Natural killer cell (primary cell): ENCODE results near the gene GZF1. TPM values are rescaled to one million over a fixed set of nuclear protein-coding genes. Genes with fewer than 3 reads are reported as not detected.

Experiments
- ATAC-seq, 3 donors: fragments of 150-1000 bp in 2 of 3; fragments of 200-7000 bp in 1 of 3; cut with Tn5 transposase; 1 replicate in 1 of 3; 2 replicates in 2 of 3; pipeline ENCODE4 v1.10.0; 2021; ENCODE audit warnings: mild to moderate bottlenecking in 2 of 3, moderate library complexity in 2 of 3
- DNase-seq, 2 donors: peaks; one replicate each; pipeline versions ENCODE4 v3.0.0 to v3.0.0-alpha.2; 2013 to 2021; ENCODE audit warnings: mixed read lengths in 1 of 2
- H3K27ac ChIP-seq: one replicate; pipeline ENCODE4 v1.5.1; 2013; ENCODE audit warnings: mild to moderate bottlenecking, low read length
- H3K27me3 ChIP-seq: one replicate; pipeline ENCODE4 v1.6.1; 2013; ENCODE audit warnings: low read length; ENCODE audit not compliant: control insufficient read depth, insufficient read depth
- H3K36me3 ChIP-seq: one replicate; pipeline ENCODE4 v1.6.1; 2013; ENCODE audit warnings: low read length; ENCODE audit not compliant: control insufficient read depth, insufficient read depth
- H3K4me1 ChIP-seq: one replicate; pipeline ENCODE4 v1.6.1; 2013; ENCODE audit warnings: low read length; ENCODE audit not compliant: control insufficient read depth, insufficient read depth
- H3K4me3 ChIP-seq: one replicate; pipeline ENCODE4 v1.5.1; 2013; ENCODE audit warnings: low read length
- H3K9me3 ChIP-seq: one replicate; pipeline ENCODE4 v1.6.1; 2013; ENCODE audit warnings: low read length; ENCODE audit not compliant: control insufficient read depth, insufficient read depth
- H3K27ac Mint-ChIP-seq, 2 donors: one replicate each; pipeline ENCODE4 v1.8.0; 2022; ENCODE audit warnings: mild to moderate bottlenecking in 2 of 2, mixed read lengths in 2 of 2, moderate library complexity in 1 of 2
- H3K27me3 Mint-ChIP-seq, 2 donors: one replicate each; pipeline ENCODE4 v1.8.0; 2022; ENCODE audit warnings: low read depth in 2 of 2, mixed read lengths in 2 of 2
- H3K36me3 Mint-ChIP-seq: one replicate; pipeline ENCODE4 v1.8.0; 2022; ENCODE audit warnings: mixed read lengths
- H3K4me1 Mint-ChIP-seq, 2 donors: one replicate each; pipeline ENCODE4 v1.8.0; 2022; ENCODE audit warnings: mixed read lengths in 2 of 2
- H3K4me3 Mint-ChIP-seq: one replicate; pipeline ENCODE4 v1.8.0; 2022; ENCODE audit warnings: mild to moderate bottlenecking, moderate library complexity, mixed read lengths
- H3K9me3 Mint-ChIP-seq, 2 donors: one replicate each; pipeline ENCODE4 v1.8.0; 2022; ENCODE audit warnings: mixed read lengths in 2 of 2
- CTCF ChIP-seq: fragments of 200-600 bp; IDR thresholded peaks from one replicate; pipeline ENCODE4 v1.8.0; 2022; ENCODE audit warnings: antibody characterized with exemption
- WGBS: methylation state at CpG from one replicate; pipeline ENCODE4 v1.1.7; 2013; ENCODE audit warnings: missing lambda C conversion rate; ENCODE audit not compliant: insufficient coverage; 5-methylcytosine and 5-hydroxymethylcytosine counted together
- intact Hi-C: fragments of 100-400 bp; cut with micrococcal nuclease; formaldehyde crosslinking; loops from one replicate; pipeline ENCODE4 v1.14.2; 2022
- total RNA-seq, 4 donors: library from RNA; stranded (reverse); fragments of 120-200 nt in 1 of 4; gene quantifications; one replicate each; pipeline versions ENCODE4 v1.2.3 to v1.2.4, GENCODE V29; 2013 to 2022

GZF1 gene
- total RNA-seq, 3 donors from 2014 or later (not counting 1 experiment from before 2014, with no cell fraction given): 45.1 to 56.6 (median 45.9) TPM

- Histone ChIP-seq H3K4me1 (no peaks in the 10 kb centered on the region), H3K27me3 (no peaks in the 10 kb centered on the region), H3K36me3 (no peaks in the 10 kb centered on the region), H3K9me3 (no peaks in the 10 kb centered on the region), H3K4me3 (no peak overlapping the region), H3K27ac (no peak overlapping the region)
- no peak for TF ChIP-seq CTCF
- no peaks in the 10 kb centered on the region for H3K4me1 Mint-ChIP-seq
- peaks cover 17 to 28% of the 10 kb centered on the region in 2 donors for H3K27me3 Mint-ChIP-seq
- no peak overlapping the region for H3K27ac Mint-ChIP-seq
- peak in 1 of 2 donors; percentile 6 for DNase-seq
- no peaks in the 10 kb centered on the region for H3K9me3 Mint-ChIP-seq
- intact Hi-C loops: no loop called here
- no peak for ATAC-seq
- WGBS: 86% methylated on average over 8 of the region's 8 CpGs
- no peak overlapping the region for H3K4me3 Mint-ChIP-seq
- no peaks in the 10 kb centered on the region for H3K36me3 Mint-ChIP-seq
These were observed 41.7 kb upstream of the GZF1 start for GRCh38 chr20:23320317-23320716.

- H3K27me3 ChIP-seq: no peaks in the 10 kb centered on the region
- intact Hi-C loops: no loop called here
- Mint-ChIP-seq H3K4me1 (no peaks in the 10 kb centered on the region), H3K36me3 (no peaks in the 10 kb centered on the region), H3K4me3 (no peak overlapping the region), H3K27ac (no peak overlapping the region), H3K9me3 (no peaks in the 10 kb centered on the region), H3K27me3 (peaks cover 7 to 15% of the 10 kb centered on the region in 2 donors)
- no peaks in the 10 kb centered on the region for H3K36me3 ChIP-seq
- H3K4me3 ChIP-seq: no peak overlapping the region
- no peaks in the 10 kb centered on the region for H3K4me1 ChIP-seq
- no peak for TF ChIP-seq CTCF
- H3K27ac ChIP-seq: no peak overlapping the region
- ATAC-seq: no peak
- 91% methylated on average over 3 of the region's 3 CpGs for WGBS
- H3K9me3 ChIP-seq: no peaks in the 10 kb centered on the region
- no peak for DNase-seq
These were observed 36.9 kb upstream of the GZF1 start for GRCh38 chr20:23325107-23325506.

- no peaks in the 10 kb centered on the region for H3K36me3 ChIP-seq
- no peaks in the 10 kb centered on the region for H3K9me3 Mint-ChIP-seq
- intact Hi-C loops: no loop called here
- H3K4me3 ChIP-seq: no peak overlapping the region
- no peak for DNase-seq
- no peak overlapping the region for H3K4me3 Mint-ChIP-seq
- H3K4me1 Mint-ChIP-seq: no peaks in the 10 kb centered on the region
- no peak for TF ChIP-seq CTCF
- WGBS: 95% methylated on average over 8 of the region's 8 CpGs
- H3K9me3 ChIP-seq: no peaks in the 10 kb centered on the region
- H3K27me3 Mint-ChIP-seq: peaks cover 0 to 10% of the 10 kb centered on the region in 2 donors
- no peaks in the 10 kb centered on the region for H3K4me1 ChIP-seq
- H3K27me3 ChIP-seq: no peaks in the 10 kb centered on the region
- H3K27ac ChIP-seq: no peak overlapping the region
- ATAC-seq: peak in 1 of 3 donors; percentile 21
- H3K36me3 Mint-ChIP-seq: no peaks in the 10 kb centered on the region
- no peak overlapping the region for H3K27ac Mint-ChIP-seq
These were observed 35.2 kb upstream of the GZF1 start for GRCh38 chr20:23326774-23327173.

GRCh38 chr20:23327617-23328333 lies 34.2 kb upstream of the GZF1 start:
- 92% methylated on average over 15 of the region's 15 CpGs for WGBS
- no peaks in the 10 kb centered on the region for H3K36me3 ChIP-seq
- no peak overlapping the region for H3K4me3 ChIP-seq
- no peaks in the 10 kb centered on the region for H3K4me1 Mint-ChIP-seq
- no peaks in the 10 kb centered on the region for H3K36me3 Mint-ChIP-seq
- no peaks in the 10 kb centered on the region for H3K9me3 Mint-ChIP-seq
- TF ChIP-seq CTCF: no peak
- no peaks in the 10 kb centered on the region for H3K4me1 ChIP-seq
- intact Hi-C loops: no loop called here
- H3K27ac ChIP-seq: no peak overlapping the region
- H3K27me3 ChIP-seq: no peaks in the 10 kb centered on the region
- H3K9me3 ChIP-seq: no peaks in the 10 kb centered on the region
- no peak overlapping the region for H3K4me3 Mint-ChIP-seq
- H3K27ac Mint-ChIP-seq: no peak overlapping the region
- H3K27me3 Mint-ChIP-seq: peaks cover under 1 to 10% of the 10 kb centered on the region in 2 donors
- no peak for ATAC-seq
- DNase-seq: no peak
